Measurements from ENCODE around the gene CACNA1G. TPM values are rescaled to one million over a fixed set of nuclear protein-coding genes. Genes with fewer than 3 reads are reported as not detected.

CACNA1G gene
- total and polyA plus RNA-seq, 2 experiments from 2014 or later, result 0.06 to 0.97 TPM

DNA sequence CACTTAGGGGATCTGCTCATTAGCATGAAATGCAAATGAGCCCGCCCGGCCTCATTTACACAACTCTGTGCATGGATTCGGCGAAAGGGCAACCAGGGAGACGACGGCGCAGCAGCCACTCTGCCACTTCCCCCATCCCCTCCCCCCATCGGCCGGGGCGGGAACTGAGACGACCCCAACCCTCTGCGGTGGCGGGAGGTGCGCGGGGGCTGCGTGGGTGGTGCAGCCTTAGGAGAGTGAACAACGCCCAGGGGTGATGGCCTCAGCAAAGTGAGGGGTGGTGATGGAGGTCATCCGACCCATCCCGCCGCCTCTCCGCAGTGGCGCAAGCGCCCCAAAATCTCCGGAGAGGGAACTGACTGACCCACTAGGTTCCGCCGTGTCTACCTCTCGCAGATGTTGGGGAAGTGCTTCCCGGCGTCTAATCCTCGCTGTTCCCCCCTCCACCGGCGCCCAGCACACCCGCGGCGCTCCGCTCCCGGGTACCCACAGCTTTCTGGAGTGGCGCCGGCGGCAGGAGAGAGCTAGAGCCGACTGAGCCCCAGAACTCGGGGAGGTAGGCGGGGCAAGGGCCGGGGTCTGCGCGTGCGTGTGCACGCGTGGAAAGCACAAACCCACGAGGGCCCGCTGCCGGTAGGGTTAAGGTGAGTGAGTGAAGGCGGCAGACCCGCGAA is 1.4 kb upstream of the CACNA1G start:
- Histone ChIP-seq H3K79me2 (ENCODE audit: insufficient read depth) (no peaks in the 10 kb centered on the region), H3K27me3 (replicated peaks; ENCODE audit: insufficient read depth) (peaks cover 6% of the 10 kb centered on the region), H3K4me2 (ENCODE audit: unreplicated experiment) (peak overlapping the region; percentile 91), H3K4me1 (ENCODE audit: insufficient read depth) (peaks cover 5% of the 10 kb centered on the region; the same call in 1 of the 2 replicates), H3K9me3 (ENCODE audit: low read depth) (no peaks in the 10 kb centered on the region), H2AFZ (0 out of 2 replicates have a peak overlapping the region, but pooled peaks have one; percentile 86), H3K9me2 (ENCODE audit: insufficient read depth) (no peaks in the 10 kb centered on the region), H3K4me3 (peak overlapping the region; percentile 74; the same call in 1 of the 2 replicates), H3K27ac (no peak overlapping the region), H3F3A (ENCODE audit: insufficient read depth) (peaks cover 10% of the 10 kb centered on the region), H3K36me3 (ENCODE audit: low read depth) (no peaks in the 10 kb centered on the region), H3K9ac (no peak overlapping the region), H4K20me1 (ENCODE audit: insufficient read depth) (no peaks in the 10 kb centered on the region)
- no peak for DNase-seq
- in situ Hi-C loops (cut with MboI), result no loop called here
- 19 to 21% methylated on average over 50 to 55 of the region's 55 CpGs for WGBS, 2 experiments (ENCODE audit: low coverage in 1 of 2, low lambda C conversion rate in 2 of 2, missing lambda C conversion rate in 2 of 2)
- TF ChIP-seq EZH2 (IDR thresholded peaks at IDR 0.05; ENCODE audit: insufficient read depth, poor library complexity, severe bottlenecking) (peak; percentile 36), EZH2phosphoT487 (IDR thresholded peaks at IDR 0.05; ENCODE audit: insufficient read depth, low read depth) (no peak)

DNA sequence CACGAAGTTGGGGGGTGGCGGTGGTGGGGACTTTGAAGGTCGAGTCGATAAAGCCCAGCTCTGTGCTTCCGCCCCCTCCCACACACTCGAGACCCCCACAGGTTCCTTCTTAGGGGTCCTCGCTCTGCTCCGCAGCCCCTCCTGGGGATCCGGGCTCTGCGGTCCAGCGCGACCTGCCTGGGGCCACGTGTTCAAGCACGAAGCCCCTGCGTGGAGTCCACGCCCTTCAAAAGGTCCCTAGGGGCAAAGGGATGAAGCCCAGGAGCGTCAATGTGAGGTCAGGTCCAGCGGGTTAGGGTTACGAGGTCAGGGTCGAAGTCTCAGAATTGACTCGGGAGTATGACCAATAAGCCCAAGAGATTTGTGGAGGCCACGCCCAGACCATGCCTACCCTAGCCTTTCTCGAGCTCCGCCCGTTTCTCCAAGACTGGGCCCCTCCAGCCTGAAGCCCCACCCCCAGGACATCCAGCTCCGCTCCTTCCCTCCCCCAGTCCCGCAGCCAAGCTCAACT is 786 bp upstream of the CACNA1G start:
- peaks cover 6% of the 10 kb centered on the region for H3K27me3 ChIP-seq (replicated peaks; ENCODE audit: insufficient read depth)
- DNase-seq, result peak; percentile 83
- in situ Hi-C loops (cut with MboI), result no loop called here

DNA sequence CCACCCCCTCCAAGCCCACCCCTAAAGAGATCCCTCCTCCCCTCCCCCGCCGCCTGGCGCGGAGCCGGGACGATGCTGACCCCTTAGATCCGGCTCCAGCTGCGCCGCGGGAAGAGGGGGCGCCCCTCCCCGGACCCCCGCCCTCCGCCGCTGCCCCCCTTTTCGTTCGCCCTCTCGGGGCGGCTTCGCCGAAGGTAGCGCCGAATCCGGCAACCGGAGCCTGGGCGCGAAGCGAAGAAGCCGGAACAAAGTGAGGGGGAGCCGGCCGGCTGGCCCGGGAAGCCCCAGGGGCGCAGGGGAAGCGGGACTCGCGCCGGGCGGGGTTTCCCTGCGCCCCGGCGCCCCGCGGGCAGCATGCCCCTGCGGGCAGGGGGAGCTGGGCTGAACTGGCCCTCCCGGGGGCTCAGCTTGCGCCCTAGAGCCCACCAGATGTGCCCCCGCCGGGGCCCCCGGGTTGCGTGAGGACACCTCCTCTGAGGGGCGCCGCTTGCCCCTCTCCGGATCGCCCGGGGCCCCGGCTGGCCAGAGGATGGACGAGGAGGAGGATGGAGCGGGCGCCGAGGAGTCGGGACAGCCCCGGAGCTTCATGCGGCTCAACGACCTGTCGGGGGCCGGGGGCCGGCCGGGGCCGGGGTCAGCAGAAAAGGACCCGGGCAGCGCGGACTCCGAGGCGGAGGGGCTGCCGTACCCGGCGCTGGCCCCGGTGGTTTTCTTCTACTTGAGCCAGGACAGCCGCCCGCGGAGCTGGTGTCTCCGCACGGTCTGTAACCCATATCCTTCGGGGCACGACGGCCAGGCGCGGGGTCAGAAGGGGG is 623 bp downstream of the CACNA1G start:
- 0 to 1% methylated on average over 39 to 69 of the region's 88 CpGs for WGBS, 2 experiments (ENCODE audit: low coverage in 1 of 2, low lambda C conversion rate in 2 of 2, missing lambda C conversion rate in 2 of 2)
- Histone ChIP-seq H3K4me2 (ENCODE audit: unreplicated experiment) (peak overlapping the region; percentile 77), H3K9ac (no peak overlapping the region), H3K27ac (no peak overlapping the region), H3K79me2 (ENCODE audit: insufficient read depth) (no peaks in the 10 kb centered on the region), H3K9me3 (ENCODE audit: low read depth) (no peaks in the 10 kb centered on the region), H2AFZ (no peak overlapping the region), H4K20me1 (ENCODE audit: insufficient read depth) (no peaks in the 10 kb centered on the region), H3F3A (ENCODE audit: insufficient read depth) (peaks cover 10% of the 10 kb centered on the region), H3K27me3 (replicated peaks; ENCODE audit: insufficient read depth) (peaks cover 6% of the 10 kb centered on the region), H3K9me2 (ENCODE audit: insufficient read depth) (no peaks in the 10 kb centered on the region), H3K4me1 (ENCODE audit: insufficient read depth) (peaks cover 13% of the 10 kb centered on the region), H3K4me3 (peak overlapping the region; percentile 74), H3K36me3 (ENCODE audit: low read depth) (no peaks in the 10 kb centered on the region)
- in situ Hi-C loops (cut with MboI), result no loop called here
- TF ChIP-seq EZH2phosphoT487 (IDR thresholded peaks at IDR 0.05; ENCODE audit: insufficient read depth, low read depth) (peak; percentile 81), EZH2 (IDR thresholded peaks at IDR 0.05; ENCODE audit: insufficient read depth, poor library complexity, severe bottlenecking) (peak; percentile 96)
- DNase-seq, result peak; percentile 50

More for the DNA sequence above, 786 bp upstream of the CACNA1G start:
- Histone ChIP-seq H3K36me3 (ENCODE audit: low read depth) (no peaks in the 10 kb centered on the region), H3K4me3 (peak overlapping the region; percentile 74), H3K4me2 (ENCODE audit: unreplicated experiment) (peak overlapping the region; percentile 91), H3K9ac (0 out of 2 replicates have a peak overlapping the region, but pooled peaks have one; percentile 36), H3K27ac (no peak overlapping the region), H2AFZ (peak overlapping the region; percentile 86), H3K9me3 (ENCODE audit: low read depth) (no peaks in the 10 kb centered on the region), H3K79me2 (ENCODE audit: insufficient read depth) (no peaks in the 10 kb centered on the region), H3K4me1 (ENCODE audit: insufficient read depth) (peaks cover 9% of the 10 kb centered on the region), H3F3A (ENCODE audit: insufficient read depth) (peaks cover 10% of the 10 kb centered on the region), H4K20me1 (ENCODE audit: insufficient read depth) (no peaks in the 10 kb centered on the region), H3K9me2 (ENCODE audit: insufficient read depth) (no peaks in the 10 kb centered on the region)
- no peak for TF ChIP-seq EZH2phosphoT487 (IDR thresholded peaks at IDR 0.05; ENCODE audit: insufficient read depth, low read depth)
- TF ChIP-seq EZH2 (IDR thresholded peaks at IDR 0.05; ENCODE audit: insufficient read depth, poor library complexity, severe bottlenecking), result no peak
- 5 to 7% methylated on average over 26 to 27 of the region's 27 CpGs for WGBS, 2 experiments (ENCODE audit: low coverage in 1 of 2, low lambda C conversion rate in 2 of 2, missing lambda C conversion rate in 2 of 2)

DNA sequence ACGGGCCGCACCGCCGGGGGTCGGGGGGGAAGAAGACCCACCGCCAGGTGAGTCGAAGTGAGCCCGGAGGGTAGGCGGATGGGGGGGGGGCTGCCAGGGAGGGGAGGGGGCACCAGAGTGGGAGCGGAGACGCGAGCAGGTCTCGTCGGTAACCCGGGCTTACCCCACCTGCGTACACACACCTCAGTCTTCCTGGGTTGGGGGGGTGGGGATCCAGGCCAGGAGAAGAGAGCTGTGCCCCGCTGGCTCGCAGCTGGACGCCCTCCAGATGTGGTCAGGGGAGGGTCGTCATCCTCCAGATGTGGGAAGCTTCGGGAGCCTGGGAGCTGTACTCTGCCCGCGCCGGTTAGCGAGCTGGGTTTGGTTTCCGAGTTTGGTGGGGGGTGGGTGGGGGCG is 1.2 kb downstream of the CACNA1G start:
- no peaks in the 10 kb centered on the region for H3K79me2 ChIP-seq (ENCODE audit: insufficient read depth)
- peaks cover 6% of the 10 kb centered on the region for H3K27me3 ChIP-seq (replicated peaks; ENCODE audit: insufficient read depth)
- H3K36me3 ChIP-seq (ENCODE audit: low read depth), result no peaks in the 10 kb centered on the region
- 0 to 2% methylated on average over 1 to 27 of the region's 27 CpGs for WGBS, 2 experiments (ENCODE audit: low coverage in 1 of 2, low lambda C conversion rate in 2 of 2, missing lambda C conversion rate in 2 of 2)
- H4K20me1 ChIP-seq (ENCODE audit: insufficient read depth), result no peaks in the 10 kb centered on the region
- H3K9ac ChIP-seq, result no peak overlapping the region
- no peak overlapping the region for H2AFZ ChIP-seq
- H3F3A ChIP-seq (ENCODE audit: insufficient read depth), result peaks cover 10% of the 10 kb centered on the region
- H3K4me3 ChIP-seq, result no peak overlapping the region
- no peaks in the 10 kb centered on the region for H3K9me2 ChIP-seq (ENCODE audit: insufficient read depth)
- H3K27ac ChIP-seq, result no peak overlapping the region
- no peak for TF ChIP-seq EZH2phosphoT487 (IDR thresholded peaks at IDR 0.05; ENCODE audit: insufficient read depth, low read depth)
- no peak for TF ChIP-seq EZH2 (IDR thresholded peaks at IDR 0.05; ENCODE audit: insufficient read depth, poor library complexity, severe bottlenecking)
- peaks cover 13% of the 10 kb centered on the region for H3K4me1 ChIP-seq (ENCODE audit: insufficient read depth)
- no peak overlapping the region for H3K4me2 ChIP-seq (ENCODE audit: unreplicated experiment)
- H3K9me3 ChIP-seq (ENCODE audit: low read depth), result no peaks in the 10 kb centered on the region
- in situ Hi-C loops (cut with MboI), result no loop called here
- no peak for DNase-seq
